Measurements from ENCODE around the gene UCP2. TPM values are rescaled to one million over a fixed set of nuclear protein-coding genes. Genes with fewer than 3 reads are reported as not detected.

The UCP2 gene
- total RNA-seq, 3 donors from 2014 or later, result 69.3 to 146 (median 88.9) TPM

GRCh38 chr11:73975479-73975757 is 7.2 kb downstream of the UCP2 start:
- H3K9me3 Mint-ChIP-seq, result no peaks in the 10 kb centered on the region
- H3K4me1 Mint-ChIP-seq (ENCODE audit: low read depth), result peaks cover 96% of the 10 kb centered on the region
- no peak overlapping the region for H3K4me3 Mint-ChIP-seq
- ATAC-seq (no peak), DNase-seq (no peak)
- no peaks in the 10 kb centered on the region for H3K27me3 Mint-ChIP-seq (ENCODE audit: low read depth)
- H3K36me3 Mint-ChIP-seq (ENCODE audit: insufficient read depth), result peaks cover 48% of the 10 kb centered on the region

GRCh38 chr11:73974604-73975478 is 7.8 kb downstream of the UCP2 start:
- Mint-ChIP-seq H3K36me3 (ENCODE audit: insufficient read depth) (peaks cover 45% of the 10 kb centered on the region), H3K4me3 (peak overlapping the region; percentile 33), H3K4me1 (ENCODE audit: low read depth) (peaks cover 96% of the 10 kb centered on the region), H3K9me3 (no peaks in the 10 kb centered on the region), H3K27me3 (ENCODE audit: low read depth) (no peaks in the 10 kb centered on the region)
- ATAC-seq (no peak), DNase-seq (no peak)

GRCh38 chr11:73972620-73973449 is 9.8 kb downstream of the UCP2 start:
- peaks cover 31% of the 10 kb centered on the region for H3K36me3 Mint-ChIP-seq (ENCODE audit: insufficient read depth)
- no peak for ATAC-seq

GRCh38 chr11:73972187-73972586 is 10.5 kb downstream of the UCP2 start:
- ATAC-seq (no peak), DNase-seq (no peak)
- Mint-ChIP-seq H3K27me3 (ENCODE audit: low read depth) (no peaks in the 10 kb centered on the region), H3K4me3 (no peak overlapping the region), H3K9me3 (no peaks in the 10 kb centered on the region), H3K4me1 (ENCODE audit: low read depth) (peaks cover 96% of the 10 kb centered on the region), H3K36me3 (ENCODE audit: insufficient read depth) (peaks cover 25% of the 10 kb centered on the region)

More at GRCh38 chr11:73972620-73973449, 9.8 kb downstream of the UCP2 start:
- no peak for DNase-seq
- Mint-ChIP-seq H3K4me1 (ENCODE audit: low read depth) (peaks cover 97% of the 10 kb centered on the region), H3K4me3 (no peak overlapping the region), H3K9me3 (no peaks in the 10 kb centered on the region), H3K27me3 (ENCODE audit: low read depth) (no peaks in the 10 kb centered on the region)

GRCh38 chr11:73971175-73971719 is 11.4 kb downstream of the UCP2 start:
- DNase-seq (no peak), ATAC-seq (no peak)
- Mint-ChIP-seq H3K4me1 (ENCODE audit: low read depth) (peaks cover 86% of the 10 kb centered on the region), H3K9me3 (no peaks in the 10 kb centered on the region), H3K36me3 (ENCODE audit: insufficient read depth) (peaks cover 18% of the 10 kb centered on the region), H3K4me3 (no peak overlapping the region), H3K27me3 (ENCODE audit: low read depth) (no peaks in the 10 kb centered on the region)

GRCh38 chr11:73969991-73970800 is 12.4 kb downstream of the UCP2 start:
- Mint-ChIP-seq H3K36me3 (ENCODE audit: insufficient read depth) (peaks cover 10% of the 10 kb centered on the region), H3K27me3 (ENCODE audit: low read depth) (no peaks in the 10 kb centered on the region), H3K4me1 (ENCODE audit: low read depth) (peaks cover 82% of the 10 kb centered on the region), H3K9me3 (no peaks in the 10 kb centered on the region), H3K4me3 (no peak overlapping the region)
- peak; percentile 15 to 27 for ATAC-seq
- DNase-seq, result no peak

DNA sequence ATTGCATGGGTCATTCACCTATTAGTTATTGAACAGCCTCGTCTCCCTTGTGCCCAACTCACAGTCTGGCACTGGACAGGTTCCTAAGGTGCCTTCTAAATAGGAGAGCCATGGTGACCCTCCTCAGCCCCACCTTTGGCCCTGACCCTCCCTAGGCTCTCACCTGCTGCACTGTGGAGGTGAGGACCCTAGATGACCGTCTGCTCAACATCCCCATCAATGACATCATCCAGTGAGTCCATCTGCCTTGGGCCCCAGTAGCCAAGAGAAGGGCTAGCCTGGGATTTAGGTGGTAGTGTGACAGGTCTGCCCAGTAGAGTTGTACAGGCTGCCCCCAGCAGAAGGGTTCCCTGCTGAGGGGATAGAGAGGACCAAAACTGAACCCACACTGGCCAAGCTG is 13.6 kb downstream of the UCP2 start:
- Mint-ChIP-seq H3K27me3 (ENCODE audit: low read depth) (no peaks in the 10 kb centered on the region), H3K36me3 (ENCODE audit: insufficient read depth) (no peaks in the 10 kb centered on the region), H3K4me1 (ENCODE audit: low read depth) (peaks cover 78% of the 10 kb centered on the region), H3K9me3 (no peaks in the 10 kb centered on the region), H3K4me3 (no peak overlapping the region)
- ATAC-seq (no peak), DNase-seq (no peak)

- Mint-ChIP-seq H3K4me3 (no peak overlapping the region), H3K4me1 (ENCODE audit: low read depth) (peaks cover 74% of the 10 kb centered on the region), H3K36me3 (ENCODE audit: insufficient read depth) (no peaks in the 10 kb centered on the region), H3K9me3 (no peaks in the 10 kb centered on the region), H3K27me3 (ENCODE audit: low read depth) (no peaks in the 10 kb centered on the region)
- ATAC-seq (no peak), DNase-seq (no peak)
Observed at GRCh38 chr11:73968356-73968966, 14.2 kb downstream of the UCP2 start.

GRCh38 chr11:73965764-73966121 is 16.9 kb downstream of the UCP2 start:
- ATAC-seq, result no peak
- Mint-ChIP-seq H3K36me3 (ENCODE audit: insufficient read depth) (no peaks in the 10 kb centered on the region), H3K27me3 (ENCODE audit: low read depth) (no peaks in the 10 kb centered on the region), H3K9me3 (no peaks in the 10 kb centered on the region), H3K4me1 (ENCODE audit: low read depth) (peaks cover 48% of the 10 kb centered on the region), H3K4me3 (no peak overlapping the region)
- no peak for DNase-seq

DNA sequence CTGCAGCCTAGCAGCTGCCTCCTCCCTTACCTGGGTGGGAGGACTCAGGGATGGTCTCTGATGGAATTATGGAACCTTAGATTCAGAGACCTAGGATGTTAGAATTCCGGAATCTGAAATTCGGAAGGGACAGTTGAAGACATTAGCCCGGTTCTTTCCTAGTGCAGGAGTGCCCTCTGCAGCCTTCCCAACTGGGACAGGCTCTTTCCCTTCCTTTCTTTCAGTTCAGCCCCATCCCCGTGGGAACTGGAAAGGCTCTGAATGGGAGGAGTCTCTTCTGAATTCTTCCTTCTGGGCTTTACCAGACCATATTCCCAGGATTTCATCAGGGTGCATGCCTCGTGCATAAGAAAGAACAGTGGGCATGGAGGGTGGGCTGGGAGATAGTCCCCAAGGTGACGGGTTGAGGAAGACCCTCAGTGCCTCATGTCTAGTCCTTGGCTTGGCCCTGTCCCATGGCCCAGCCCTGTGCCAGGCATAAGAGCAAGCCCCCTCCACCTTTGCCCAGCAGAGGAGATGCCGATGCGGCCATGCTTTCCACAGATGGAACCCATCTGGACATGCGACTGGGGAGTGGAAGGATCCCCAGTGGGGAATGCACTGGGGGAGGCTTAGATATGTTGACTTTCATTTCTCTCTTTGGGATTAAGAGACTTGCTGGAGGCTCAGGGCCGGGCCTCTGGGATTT is 17.4 kb downstream of the UCP2 start:
- Mint-ChIP-seq H3K4me1 (ENCODE audit: low read depth) (peaks cover 43% of the 10 kb centered on the region), H3K36me3 (ENCODE audit: insufficient read depth) (no peaks in the 10 kb centered on the region), H3K27me3 (ENCODE audit: low read depth) (no peaks in the 10 kb centered on the region), H3K9me3 (no peaks in the 10 kb centered on the region), H3K4me3 (no peak overlapping the region)
- ATAC-seq (no peak), DNase-seq (no peak)

- no peak for DNase-seq
- H3K4me1 Mint-ChIP-seq (ENCODE audit: low read depth), result peaks cover 29% of the 10 kb centered on the region
- no peaks in the 10 kb centered on the region for H3K36me3 Mint-ChIP-seq (ENCODE audit: insufficient read depth)
- ATAC-seq, result peak in 1 of 2 donors; percentile 6
- H3K4me3 Mint-ChIP-seq, result no peak overlapping the region
- no peaks in the 10 kb centered on the region for H3K9me3 Mint-ChIP-seq
- H3K27me3 Mint-ChIP-seq (ENCODE audit: low read depth), result no peaks in the 10 kb centered on the region
Observed at GRCh38 chr11:73963861-73964260, 18.8 kb downstream of the UCP2 start.

DNA sequence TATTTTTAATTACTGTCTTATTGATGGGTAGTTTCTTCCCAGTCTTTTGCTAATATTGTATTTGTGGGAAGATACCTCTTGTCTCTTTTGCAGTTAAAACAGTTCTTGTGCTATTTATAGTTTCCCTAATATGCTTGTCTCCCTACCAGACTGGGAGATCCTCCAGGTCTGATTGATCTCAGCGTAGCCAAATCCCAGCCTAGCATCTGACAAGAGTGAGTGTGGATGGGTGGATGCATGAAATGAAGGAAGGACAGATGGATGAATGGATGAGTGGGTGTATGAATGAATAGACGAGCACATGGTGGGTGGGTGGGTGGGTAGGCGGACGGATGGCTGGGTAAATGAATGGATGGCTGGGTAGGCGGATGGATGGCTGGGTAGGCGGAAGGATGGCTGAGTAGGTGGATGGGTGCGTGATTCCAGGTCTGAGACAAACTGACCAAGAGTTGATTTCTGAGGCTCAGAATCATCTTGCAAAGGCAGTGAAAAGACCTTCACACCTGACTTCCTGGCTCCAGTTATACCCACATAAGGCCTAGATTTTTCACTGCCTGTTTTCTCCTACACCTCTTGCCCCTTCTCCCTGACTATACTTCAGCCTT is 20.4 kb downstream of the UCP2 start:
- DNase-seq (no peak), ATAC-seq (no peak)
- H3K4me3 Mint-ChIP-seq, result no peak overlapping the region
- H3K27me3 Mint-ChIP-seq (ENCODE audit: low read depth), result peaks cover 4% of the 10 kb centered on the region
- H3K9me3 Mint-ChIP-seq, result no peaks in the 10 kb centered on the region
- no peaks in the 10 kb centered on the region for H3K36me3 Mint-ChIP-seq (ENCODE audit: insufficient read depth)
- peaks cover 17% of the 10 kb centered on the region for H3K4me1 Mint-ChIP-seq (ENCODE audit: low read depth)

GRCh38 chr11:73961321-73961720 is 21.3 kb downstream of the UCP2 start:
- Mint-ChIP-seq H3K36me3 (ENCODE audit: insufficient read depth) (no peaks in the 10 kb centered on the region), H3K4me1 (ENCODE audit: low read depth) (peaks cover 17% of the 10 kb centered on the region), H3K4me3 (no peak overlapping the region), H3K9me3 (no peaks in the 10 kb centered on the region), H3K27me3 (ENCODE audit: low read depth) (peaks cover 6% of the 10 kb centered on the region)
- ATAC-seq, result no peak
- DNase-seq, result no peak
